ENCODE results near the gene GALNT14. TPM values are rescaled to one million over a fixed set of nuclear protein-coding genes. Genes with fewer than 3 reads are reported as not detected.

The GALNT14 gene
- total RNA-seq, 2 donors from 2014 or later: 1.6 TPM; not detected in 1

- Histone ChIP-seq H3K36me3 (no peaks in the 10 kb centered on the region), H3K4me3 (no peak overlapping the region), H3K4me1 (ENCODE audit: control insufficient read depth in 1 of 2, low read depth in 2 of 2) (no peaks in the 10 kb centered on the region), H3K9me3 (no peaks in the 10 kb centered on the region), H3K27me3 (replicated peaks; ENCODE audit: insufficient read depth) (no peaks in the 10 kb centered on the region), H3K27ac (no peak overlapping the region)
- TF ChIP-seq CTCF (IDR thresholded peaks at IDR 0.05): no peak
- DNase-seq (ENCODE audit: low spot score): no peak
- no peak for ATAC-seq (ENCODE audit: insufficient number of reproducible peaks, low FRiP score, low read depth)
Measured at GRCh38 chr2:31000970-31001369, 137.3 kb downstream of the GALNT14 start.

DNA sequence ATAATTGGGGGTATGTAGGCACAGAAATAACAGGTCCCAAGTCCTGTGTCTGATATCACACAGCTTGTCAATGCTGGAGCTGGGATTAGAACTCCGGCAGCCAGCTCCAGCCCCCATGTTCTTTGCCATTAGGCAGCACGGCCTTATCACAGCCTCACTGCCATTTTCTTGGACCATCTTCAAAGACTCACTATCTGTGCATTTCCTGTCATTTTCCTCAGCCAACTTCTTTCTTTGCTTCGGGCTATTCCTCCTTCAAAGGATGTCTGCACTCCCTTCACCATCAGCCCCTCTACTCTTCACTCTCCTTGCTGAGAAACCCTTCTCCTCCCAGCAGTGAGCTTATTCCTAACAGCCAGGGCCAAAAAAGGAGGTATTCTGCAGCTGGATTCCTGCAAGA lies 139.6 kb downstream of the GALNT14 start:
- DNase-seq (ENCODE audit: low spot score) (no peak), ATAC-seq (ENCODE audit: insufficient number of reproducible peaks, low FRiP score, low read depth) (no peak)
- H3K4me3 ChIP-seq: no peak overlapping the region
- no peaks in the 10 kb centered on the region for H3K36me3 ChIP-seq
- no peaks in the 10 kb centered on the region for H3K9me3 ChIP-seq
- H3K4me1 ChIP-seq (ENCODE audit: control insufficient read depth in 1 of 2, low read depth in 2 of 2): no peaks in the 10 kb centered on the region
- H3K27me3 ChIP-seq (replicated peaks; ENCODE audit: insufficient read depth): no peaks in the 10 kb centered on the region
- no peak overlapping the region for H3K27ac ChIP-seq
- TF ChIP-seq CTCF (IDR thresholded peaks at IDR 0.05): no peak

DNA sequence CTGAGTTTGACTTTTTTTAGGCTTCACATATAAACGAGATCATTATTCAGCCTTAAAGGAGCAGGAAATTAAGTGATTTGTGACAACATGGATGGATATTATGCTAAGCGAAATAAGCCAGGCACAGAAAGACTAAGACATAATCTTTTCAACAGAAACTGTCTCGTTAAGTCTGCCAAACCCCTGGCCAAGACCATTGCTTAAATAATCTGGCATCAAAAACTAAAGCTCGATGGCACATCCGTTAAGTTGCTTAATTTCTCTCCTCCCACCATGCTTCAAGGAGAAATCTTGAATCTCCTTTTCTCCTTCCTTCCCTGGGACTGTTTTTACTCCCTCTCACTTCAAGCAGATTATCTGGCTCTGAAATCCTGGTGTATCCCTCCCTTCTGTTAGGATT lies 140.3 kb downstream of the GALNT14 start:
- ATAC-seq (ENCODE audit: insufficient number of reproducible peaks, low FRiP score, low read depth): no peak
- Histone ChIP-seq H3K4me1 (ENCODE audit: control insufficient read depth in 1 of 2, low read depth in 2 of 2) (no peaks in the 10 kb centered on the region), H3K27me3 (replicated peaks; ENCODE audit: insufficient read depth) (no peaks in the 10 kb centered on the region), H3K9me3 (no peaks in the 10 kb centered on the region), H3K36me3 (no peaks in the 10 kb centered on the region), H3K4me3 (no peak overlapping the region), H3K27ac (no peak overlapping the region)
- no peak for DNase-seq (ENCODE audit: low spot score)
- no peak for TF ChIP-seq CTCF (IDR thresholded peaks at IDR 0.05)

- Histone ChIP-seq H3K27ac (no peak overlapping the region), H3K4me3 (no peak overlapping the region), H3K4me1 (ENCODE audit: control insufficient read depth in 1 of 2, low read depth in 2 of 2) (no peaks in the 10 kb centered on the region), H3K36me3 (no peaks in the 10 kb centered on the region), H3K27me3 (replicated peaks; ENCODE audit: insufficient read depth) (no peaks in the 10 kb centered on the region), H3K9me3 (no peaks in the 10 kb centered on the region)
- ATAC-seq (ENCODE audit: insufficient number of reproducible peaks, low FRiP score, low read depth) (no peak), DNase-seq (ENCODE audit: low spot score) (no peak)
- no peak for TF ChIP-seq CTCF (IDR thresholded peaks at IDR 0.05)
Measured at GRCh38 chr2:30994227-30995056, 143.8 kb downstream of the GALNT14 start.

DNA sequence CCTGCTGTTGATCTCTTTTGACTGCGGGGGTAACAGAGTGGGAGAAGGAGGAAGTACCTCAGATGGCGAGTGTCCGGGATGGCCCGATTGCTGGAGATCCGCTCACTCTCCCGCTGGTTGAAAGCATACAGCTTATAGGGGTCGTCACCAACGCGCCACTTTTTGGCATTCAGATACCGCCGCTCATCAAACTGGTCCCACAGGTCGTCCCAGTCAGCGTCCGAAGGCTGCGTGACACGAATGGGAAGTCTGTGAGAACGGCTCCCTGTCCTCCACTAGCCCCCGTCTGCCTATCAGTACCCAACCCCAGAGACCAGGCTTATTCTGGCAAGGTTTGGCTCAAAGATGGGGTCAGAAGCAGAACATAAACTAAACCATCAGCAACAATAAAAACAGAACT lies 145.5 kb downstream of the GALNT14 start:
- no peaks in the 10 kb centered on the region for H3K27me3 ChIP-seq (replicated peaks; ENCODE audit: insufficient read depth)
- TF ChIP-seq CTCF (IDR thresholded peaks at IDR 0.05): no peak
- H3K4me3 ChIP-seq: no peak overlapping the region
- no peak overlapping the region for H3K27ac ChIP-seq
- no peaks in the 10 kb centered on the region for H3K36me3 ChIP-seq
- DNase-seq (ENCODE audit: low spot score): no peak
- no peaks in the 10 kb centered on the region for H3K4me1 ChIP-seq (ENCODE audit: control insufficient read depth in 1 of 2, low read depth in 2 of 2)
- H3K9me3 ChIP-seq: no peaks in the 10 kb centered on the region
- no peak for ATAC-seq (ENCODE audit: insufficient number of reproducible peaks, low FRiP score, low read depth)
